Breast epithelium (tissue), 4 donors: ENCODE measurements around the gene TMEM209. TPM values are rescaled to one million over a fixed set of nuclear protein-coding genes. Genes with fewer than 3 reads are reported as not detected.

ENCODE experiments used
- DNase-seq, 2 donors: peaks; one replicate each; pipeline ENCODE4 v3.0.0-alpha.2; 2019; ENCODE audit warnings: low spot score in 2 of 2
- H3K27ac ChIP-seq, 2 donors: fragments of 200-600 bp; sonication (generic) in 1 of 2; one replicate each; pipeline ENCODE4 v1.5.1; 2016 to 2019; ENCODE audit warnings: mild to moderate bottlenecking in 1 of 2
- H3K27me3 ChIP-seq, 2 donors: fragments of 200-600 bp; sonication (generic) in 1 of 2; one replicate each; pipeline versions ENCODE4 v1.5.1 to v1.6.0; 2017 to 2019; ENCODE audit warnings: control low read depth in 1 of 2, mild to moderate bottlenecking in 1 of 2
- H3K36me3 ChIP-seq: fragments of 200-600 bp; one replicate; pipeline ENCODE4 v1.5.1; 2019
- H3K4me1 ChIP-seq, 2 donors: fragments of 200-600 bp; sonication (generic); one replicate each; pipeline ENCODE4 v1.5.1; 2016 to 2019; ENCODE audit warnings: control low read depth in 1 of 2
- H3K4me3 ChIP-seq, 3 donors: fragments of 200-600 bp; sonication (generic); 1 replicate in 2 of 3; 2 replicates in 1 of 3; pipeline ENCODE4 v1.5.1; 2016 to 2019; ENCODE audit warnings: mild to moderate bottlenecking in 3 of 3, moderate library complexity in 2 of 3
- H3K9me3 ChIP-seq, 2 donors: fragments of 200-600 bp; sonication (generic) in 1 of 2; one replicate each; pipeline ENCODE4 v1.5.1; 2016 to 2019; ENCODE audit warnings: control low read depth in 1 of 2
- POLR2A ChIP-seq: fragments of 450-650 bp; IDR thresholded peaks from one replicate; pipeline ENCODE4 v1.6.1; 2016; ENCODE audit warnings: antibody characterized with exemption, mild to moderate bottlenecking, moderate library complexity
- POLR2AphosphoS5 ChIP-seq, 3 donors: sonication (generic); formaldehyde crosslinking; IDR thresholded peaks; one replicate each; pipeline ENCODE4 v1.6.1; 2017; ENCODE audit warnings: antibody characterized with exemption in 3 of 3
- intact Hi-C: fragments of 100-400 bp; cut with DNase I; formaldehyde crosslinking; loops from one replicate; pipeline ENCODE4 v1.15.1; 2023; ENCODE audit warnings: low total_unique reads
- total RNA-seq, 3 donors: library from RNA; depleted of rRNA; stranded (reverse); fragments of >200 nt; gene quantifications; one replicate each; pipeline ENCODE4 v1.1.0, GENCODE V29; 2016
- TF ChIP-seq, protein P1 (sequence below), 3 donors: fragments of 450-650 bp; IDR thresholded peaks; one replicate each; pipeline ENCODE4 v1.5.1; 2016 to 2017; ENCODE audit warnings: antibody characterized with exemption in 3 of 3, mild to moderate bottlenecking in 3 of 3, moderate library complexity in 3 of 3

Gene TMEM209
- total RNA-seq, 3 donors from 2014 or later, result 9.0 to 15.7 (median 13.8) TPM

DNA sequence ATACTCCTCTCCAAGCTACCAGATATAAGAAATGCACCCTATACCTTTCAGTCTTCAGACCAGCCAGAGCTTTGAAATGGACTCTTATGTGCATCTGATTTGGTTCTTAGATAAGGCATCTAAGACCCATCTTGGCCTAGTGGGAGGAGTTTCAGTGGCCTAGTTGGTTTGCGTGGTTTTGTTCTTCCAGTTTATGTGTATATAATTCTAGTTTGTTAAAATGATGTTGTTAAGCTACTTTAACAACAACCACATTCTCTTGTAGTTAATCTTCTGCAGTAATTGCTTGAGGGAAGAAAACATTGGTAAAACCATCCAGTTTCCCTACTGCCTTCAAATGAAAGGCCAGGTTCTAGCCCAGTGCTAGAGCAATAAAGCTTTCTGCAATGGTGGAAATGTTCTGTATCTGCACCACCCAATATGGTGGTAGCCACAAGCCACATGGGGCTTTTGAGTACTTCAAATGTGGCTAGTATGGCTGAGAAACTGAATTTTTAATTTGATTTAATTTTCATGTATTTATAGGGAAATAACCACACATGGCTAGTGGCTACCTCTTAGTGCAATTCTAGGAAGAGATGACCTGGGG lies 68.5 kb downstream of the TMEM209 start:
- no peaks in the 10 kb centered on the region for H3K4me1 ChIP-seq
- no peak overlapping the region for H3K27ac ChIP-seq
- intact Hi-C loops, result no loop called here
- H3K36me3 ChIP-seq, result no peaks in the 10 kb centered on the region
- DNase-seq, result no peak
- no peak for TF ChIP-seq POLR2A
- TF ChIP-seq, protein P1, sequence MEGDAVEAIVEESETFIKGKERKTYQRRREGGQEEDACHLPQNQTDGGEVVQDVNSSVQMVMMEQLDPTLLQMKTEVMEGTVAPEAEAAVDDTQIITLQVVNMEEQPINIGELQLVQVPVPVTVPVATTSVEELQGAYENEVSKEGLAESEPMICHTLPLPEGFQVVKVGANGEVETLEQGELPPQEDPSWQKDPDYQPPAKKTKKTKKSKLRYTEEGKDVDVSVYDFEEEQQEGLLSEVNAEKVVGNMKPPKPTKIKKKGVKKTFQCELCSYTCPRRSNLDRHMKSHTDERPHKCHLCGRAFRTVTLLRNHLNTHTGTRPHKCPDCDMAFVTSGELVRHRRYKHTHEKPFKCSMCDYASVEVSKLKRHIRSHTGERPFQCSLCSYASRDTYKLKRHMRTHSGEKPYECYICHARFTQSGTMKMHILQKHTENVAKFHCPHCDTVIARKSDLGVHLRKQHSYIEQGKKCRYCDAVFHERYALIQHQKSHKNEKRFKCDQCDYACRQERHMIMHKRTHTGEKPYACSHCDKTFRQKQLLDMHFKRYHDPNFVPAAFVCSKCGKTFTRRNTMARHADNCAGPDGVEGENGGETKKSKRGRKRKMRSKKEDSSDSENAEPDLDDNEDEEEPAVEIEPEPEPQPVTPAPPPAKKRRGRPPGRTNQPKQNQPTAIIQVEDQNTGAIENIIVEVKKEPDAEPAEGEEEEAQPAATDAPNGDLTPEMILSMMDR (IDR thresholded peaks at IDR 0.05), result no peak
- H3K9me3 ChIP-seq, result no peaks in the 10 kb centered on the region
- no peak overlapping the region for H3K4me3 ChIP-seq
- no peaks in the 10 kb centered on the region for H3K27me3 ChIP-seq

DNA sequence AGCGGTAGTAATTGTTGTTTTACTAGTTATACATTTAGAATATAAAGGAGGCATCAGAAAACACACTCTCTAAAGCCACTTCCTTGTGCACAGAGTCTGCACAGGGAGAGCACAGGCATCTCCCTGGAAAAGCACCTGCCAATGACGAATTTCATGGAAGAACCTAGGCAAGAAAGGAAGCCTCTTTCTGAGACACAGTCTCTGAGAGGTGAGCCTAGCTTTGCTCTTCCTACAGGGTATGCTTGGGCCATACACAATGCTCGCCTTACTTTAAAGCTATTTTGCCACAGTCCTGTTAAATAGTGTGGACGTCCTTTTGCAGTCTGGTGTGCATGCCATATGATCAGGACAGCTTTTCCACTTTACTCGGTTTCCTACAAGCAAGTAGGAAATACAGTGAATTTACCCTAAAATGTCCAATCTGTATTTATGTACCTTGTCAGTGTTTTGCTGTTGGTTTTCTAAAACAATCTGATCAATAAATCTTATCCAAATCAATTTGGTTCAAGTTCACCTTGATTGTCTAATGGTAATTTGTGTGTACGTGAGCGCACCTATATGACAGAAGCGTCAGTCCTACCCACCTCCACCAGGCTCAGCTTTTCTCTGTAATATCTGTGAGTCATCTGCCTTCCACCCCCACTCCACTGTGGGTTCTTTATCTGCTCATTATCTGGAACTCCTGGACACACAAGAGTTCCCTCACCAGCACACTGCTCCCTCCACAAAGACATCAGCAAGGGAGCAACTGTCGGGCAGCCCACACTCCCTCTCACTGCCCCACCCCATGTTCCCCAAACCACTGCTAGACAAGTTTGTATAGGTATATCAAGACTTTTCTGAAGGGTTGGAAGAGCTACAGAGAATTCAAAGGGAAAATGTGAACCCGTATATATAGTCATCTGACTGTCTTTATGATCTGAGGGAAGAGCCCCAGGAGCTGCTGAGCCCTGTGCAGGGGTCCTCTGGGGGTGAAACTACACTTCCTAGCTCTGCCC lies 69.7 kb downstream of the TMEM209 start:
- H3K27me3 ChIP-seq, result no peaks in the 10 kb centered on the region
- TF ChIP-seq POLR2AphosphoS5 (IDR thresholded peaks at IDR 0.05), result no peak
- TF ChIP-seq POLR2A, result no peak
- TF ChIP-seq, protein P1 (IDR thresholded peaks at IDR 0.05), result no peak
- H3K4me1 ChIP-seq, result no peaks in the 10 kb centered on the region
- H3K27ac ChIP-seq, result no peak overlapping the region
- DNase-seq, result no peak
- H3K36me3 ChIP-seq, result no peaks in the 10 kb centered on the region
- H3K9me3 ChIP-seq, result no peaks in the 10 kb centered on the region
- intact Hi-C loops, result no loop called here
- no peak overlapping the region for H3K4me3 ChIP-seq

- intact Hi-C loops, result no loop called here
- TF ChIP-seq POLR2AphosphoS5 (IDR thresholded peaks at IDR 0.05), result no peak
- TF ChIP-seq POLR2A, result no peak
- TF ChIP-seq, protein P1 (IDR thresholded peaks at IDR 0.05), result no peak
- Histone ChIP-seq H3K27ac (no peak overlapping the region), H3K4me1 (no peaks in the 10 kb centered on the region), H3K36me3 (no peaks in the 10 kb centered on the region), H3K27me3 (no peaks in the 10 kb centered on the region), H3K9me3 (no peaks in the 10 kb centered on the region), H3K4me3 (no peak overlapping the region)
- DNase-seq, result no peak
Measured at GRCh38 chr7:130134726-130135125, 70.5 kb downstream of the TMEM209 start.

GRCh38 chr7:130134106-130134636 lies 71.0 kb downstream of the TMEM209 start:
- DNase-seq, result no peak
- intact Hi-C loops, result no loop called here
- no peaks in the 10 kb centered on the region for H3K27me3 ChIP-seq
- TF ChIP-seq, protein P1 (IDR thresholded peaks at IDR 0.05), result no peak
- TF ChIP-seq POLR2AphosphoS5 (IDR thresholded peaks at IDR 0.05) (no peak), POLR2A (no peak)
- no peak overlapping the region for H3K4me3 ChIP-seq
- no peaks in the 10 kb centered on the region for H3K4me1 ChIP-seq
- H3K27ac ChIP-seq, result no peak overlapping the region
- no peaks in the 10 kb centered on the region for H3K36me3 ChIP-seq
- no peaks in the 10 kb centered on the region for H3K9me3 ChIP-seq
